ENCODE data around the gene DNAJB1. TPM values are rescaled to one million over a fixed set of nuclear protein-coding genes. Genes with fewer than 3 reads are reported as not detected.

The DNAJB1 gene
- total RNA-seq, 1 experiment from 2014 or later: 122 TPM

GRCh38 chr19:14472202-14472938, 45.8 kb downstream of the DNAJB1 start:
- H3K27ac ChIP-seq (ENCODE audit: low read depth, low read length, poor library complexity, severe bottlenecking): no peak overlapping the region
- peak; percentile 80 for DNase-seq (ENCODE audit: low spot score)
- POLR2A ChIA-PET (ENCODE audit: low non-redundant PET): no interaction called here
- TF ChIP-seq CTCF (conservative IDR thresholded peaks at IDR 0.05; ENCODE audit: low read depth, low read length) (peak; percentile 99), EZH2 (IDR thresholded peaks at IDR 0.05; ENCODE audit: borderline replicate concordance, low read depth, low read length, poor library complexity, severe bottlenecking) (no peak)
- CTCF ChIA-PET: interaction anchor here (0.5 to 1.4 kb wide), 8 partner anchors 8 to 1640 kb away, joined by 3 to 12 read pairs (median 4); partner anchors contain the start of gene ASF1B
- H3K9me3 ChIP-seq (ENCODE audit: low read depth, low read length, poor library complexity, severe bottlenecking): no peaks in the 10 kb centered on the region
- intact Hi-C loops (cut with micrococcal nuclease; ENCODE audit: unreplicated experiment): no loop called here
- H3K27me3 ChIP-seq (replicated peaks; ENCODE audit: insufficient read depth, low read depth, low read length, poor library complexity): no peaks in the 10 kb centered on the region
- peaks cover 28% of the 10 kb centered on the region for H3K4me1 ChIP-seq (ENCODE audit: insufficient read depth, low read length, poor library complexity, severe bottlenecking)
- BruUV-seq (replicated peaks): no TSS peak
- peaks cover 8% of the 10 kb centered on the region for H3K36me3 ChIP-seq (ENCODE audit: insufficient read depth, low read length, poor library complexity, severe bottlenecking)
- no peak overlapping the region for H3K4me3 ChIP-seq (ENCODE audit: low read depth, low read length, poor library complexity, severe bottlenecking)

- ChIA-PET POLR2A (ENCODE audit: low non-redundant PET) (no interaction called here), CTCF (interaction anchor here (0.5 to 1.4 kb wide), 7 partner anchors 9 to 335 kb away, joined by 3 to 11 read pairs (median 4); partner anchors contain the start of gene ASF1B)
- intact Hi-C loops (cut with micrococcal nuclease; ENCODE audit: unreplicated experiment): no loop called here
- peaks cover 10% of the 10 kb centered on the region for H3K36me3 ChIP-seq (ENCODE audit: insufficient read depth, low read length, poor library complexity, severe bottlenecking)
- H3K9me3 ChIP-seq (ENCODE audit: low read depth, low read length, poor library complexity, severe bottlenecking): no peaks in the 10 kb centered on the region
- no peak for TF ChIP-seq CTCF (conservative IDR thresholded peaks at IDR 0.05; ENCODE audit: low read depth, low read length)
- no peak for TF ChIP-seq EZH2 (IDR thresholded peaks at IDR 0.05; ENCODE audit: borderline replicate concordance, low read depth, low read length, poor library complexity, severe bottlenecking)
- peaks cover 20% of the 10 kb centered on the region for H3K4me1 ChIP-seq (ENCODE audit: insufficient read depth, low read length, poor library complexity, severe bottlenecking)
- H3K27ac ChIP-seq (ENCODE audit: low read depth, low read length, poor library complexity, severe bottlenecking): no peak overlapping the region
- no TSS peak for BruUV-seq (replicated peaks)
- no peaks in the 10 kb centered on the region for H3K27me3 ChIP-seq (replicated peaks; ENCODE audit: insufficient read depth, low read depth, low read length, poor library complexity)
- no peak for DNase-seq (ENCODE audit: low spot score)
- H3K4me3 ChIP-seq (ENCODE audit: low read depth, low read length, poor library complexity, severe bottlenecking): no peak overlapping the region
Measured at GRCh38 chr19:14471436-14472187, 46.6 kb downstream of the DNAJB1 start.

- Histone ChIP-seq H3K9me3 (ENCODE audit: low read depth, low read length, poor library complexity, severe bottlenecking) (no peaks in the 10 kb centered on the region), H3K4me3 (ENCODE audit: low read depth, low read length, poor library complexity, severe bottlenecking) (no peak overlapping the region), H3K36me3 (ENCODE audit: insufficient read depth, low read length, poor library complexity, severe bottlenecking) (peaks cover 10% of the 10 kb centered on the region), H3K27ac (ENCODE audit: low read depth, low read length, poor library complexity, severe bottlenecking) (no peak overlapping the region), H3K4me1 (ENCODE audit: insufficient read depth, low read length, poor library complexity, severe bottlenecking) (peaks cover 7% of the 10 kb centered on the region), H3K27me3 (replicated peaks; ENCODE audit: insufficient read depth, low read depth, low read length, poor library complexity) (no peaks in the 10 kb centered on the region)
- intact Hi-C loops (cut with micrococcal nuclease; ENCODE audit: unreplicated experiment): no loop called here
- no TSS peak for BruUV-seq (replicated peaks)
- no peak for TF ChIP-seq CTCF (conservative IDR thresholded peaks at IDR 0.05; ENCODE audit: low read depth, low read length)
- no peak for TF ChIP-seq EZH2 (IDR thresholded peaks at IDR 0.05; ENCODE audit: borderline replicate concordance, low read depth, low read length, poor library complexity, severe bottlenecking)
- POLR2A ChIA-PET (ENCODE audit: low non-redundant PET): no interaction called here
- CTCF ChIA-PET: no interaction called here
- DNase-seq (ENCODE audit: low spot score): no peak
Measured at GRCh38 chr19:14470031-14470876, 47.9 kb downstream of the DNAJB1 start.

Measured in A673 (cell line).